ENCODE data around the gene KLHL8. TPM values are rescaled to one million over a fixed set of nuclear protein-coding genes. Genes with fewer than 3 reads are reported as not detected.

KLHL8 gene
- total RNA-seq, 2 experiments from 2014 or later, result 10.2 to 11.0 TPM

- no peaks in the 10 kb centered on the region for H3K9me3 Mint-ChIP-seq
- POLR2A ChIA-PET, result no interaction called here
- H3K36me3 Mint-ChIP-seq, result peaks cover 39% of the 10 kb centered on the region
- H3K27me3 Mint-ChIP-seq, result no peaks in the 10 kb centered on the region
- no peak overlapping the region for H3K4me3 Mint-ChIP-seq
- H3K4me1 Mint-ChIP-seq (ENCODE audit: low read depth), result peaks cover 27% of the 10 kb centered on the region
- CTCF ChIA-PET, result interaction anchor here (0.6 to 1.8 kb wide), 3 partner anchors 25 to 1410 kb away, joined by 3 to 6 read pairs (median 5); no protein-coding TSS in a partner anchor
- intact Hi-C loops (cut with micrococcal nuclease), result no loop called here
- H3K27ac Mint-ChIP-seq, result no peak overlapping the region
- no peak for DNase-seq
Measured at GRCh38 chr4:87117051-87117731, 103.2 kb downstream of the KLHL8 start.

GRCh38 chr4:87116231-87116630 is 104.2 kb downstream of the KLHL8 start:
- no peak overlapping the region for H3K4me3 Mint-ChIP-seq
- no peaks in the 10 kb centered on the region for H3K27me3 Mint-ChIP-seq
- POLR2A ChIA-PET, result no interaction called here
- H3K27ac Mint-ChIP-seq, result no peak overlapping the region
- DNase-seq, result no peak
- intact Hi-C loops (cut with micrococcal nuclease), result no loop called here
- no peaks in the 10 kb centered on the region for H3K9me3 Mint-ChIP-seq
- CTCF ChIA-PET, result interaction anchor here (1.3 to 1.8 kb wide), 2 partner anchors 24 to 194 kb away, joined by 5 to 6 read pairs; no protein-coding TSS in a partner anchor
- peaks cover 42% of the 10 kb centered on the region for H3K36me3 Mint-ChIP-seq
- peaks cover 19% of the 10 kb centered on the region for H3K4me1 Mint-ChIP-seq (ENCODE audit: low read depth)

GRCh38 chr4:87114245-87115062 is 106.0 kb downstream of the KLHL8 start:
- H3K4me1 Mint-ChIP-seq (ENCODE audit: low read depth), result peaks cover 5% of the 10 kb centered on the region
- DNase-seq, result no peak
- ChIA-PET CTCF (interaction anchor here (0.6 to 1.1 kb wide), 2 partner anchors 192 to 578 kb away, joined by 3 to 4 read pairs; no protein-coding TSS in a partner anchor), POLR2A (no interaction called here)
- H3K27ac Mint-ChIP-seq, result no peak overlapping the region
- intact Hi-C loops (cut with micrococcal nuclease), result no loop called here
- no peaks in the 10 kb centered on the region for H3K27me3 Mint-ChIP-seq
- peaks cover 34% of the 10 kb centered on the region for H3K36me3 Mint-ChIP-seq
- no peaks in the 10 kb centered on the region for H3K9me3 Mint-ChIP-seq
- no peak overlapping the region for H3K4me3 Mint-ChIP-seq

- Mint-ChIP-seq H3K27me3 (no peaks in the 10 kb centered on the region), H3K36me3 (peaks cover 52% of the 10 kb centered on the region), H3K27ac (no peak overlapping the region), H3K4me3 (no peak overlapping the region), H3K4me1 (ENCODE audit: low read depth) (peaks cover 13% of the 10 kb centered on the region), H3K9me3 (no peaks in the 10 kb centered on the region)
- ChIA-PET CTCF (no interaction called here), POLR2A (no interaction called here)
- DNase-seq, result no peak
- intact Hi-C loops (cut with micrococcal nuclease), result no loop called here
Measured at GRCh38 chr4:87112063-87112462, 108.4 kb downstream of the KLHL8 start.

Other genes with a start within 250 kb of the KLHL8 start
- gene HSD17B13, start 102.3 kb upstream of the KLHL8 start, total RNA-seq, result under 1 TPM in 1 of 2 experiments, not detected in 1; 0.12 TPM
- gene HSD17B11, start 170.6 kb upstream of the KLHL8 start, total RNA-seq, result 10 to 100 TPM; 19.8 to 20.8 TPM
- 10 to 100 TPM; 13.1 to 13.9 TPM for gene NUDT9, start 202.0 kb upstream of the KLHL8 start, total RNA-seq

Data from activated CD4-positive, alpha-beta memory T cell treated with anti-CD3 and anti-CD28 coated beads for 36 hours (primary cell).